ENCODE measurements around the gene GABRA5. TPM values are rescaled to one million over a fixed set of nuclear protein-coding genes. Genes with fewer than 3 reads are reported as not detected.

GABRA5 gene
- total RNA-seq, 1 donor from 2014 or later = not detected

DNA sequence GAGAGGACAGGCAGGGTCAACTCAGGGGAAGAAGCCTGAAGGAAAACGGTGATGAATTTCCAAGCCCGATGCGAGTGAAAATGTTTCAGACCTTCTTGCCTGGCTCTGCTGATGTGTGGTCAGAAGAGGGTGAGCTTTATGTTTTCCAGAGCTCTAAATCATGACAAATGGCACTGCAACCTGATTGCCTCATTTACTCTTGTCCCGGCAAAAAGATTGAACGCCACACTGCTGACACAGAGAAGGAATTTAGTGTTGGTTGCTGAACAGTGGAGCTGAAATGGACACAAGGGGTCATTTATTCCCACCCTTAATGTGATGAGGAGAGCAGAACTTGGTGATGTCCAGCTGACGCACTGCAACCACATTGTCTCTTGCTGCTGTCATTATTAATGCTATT, 68.0 kb downstream of the GABRA5 start:
- DNase-seq = no peak

DNA sequence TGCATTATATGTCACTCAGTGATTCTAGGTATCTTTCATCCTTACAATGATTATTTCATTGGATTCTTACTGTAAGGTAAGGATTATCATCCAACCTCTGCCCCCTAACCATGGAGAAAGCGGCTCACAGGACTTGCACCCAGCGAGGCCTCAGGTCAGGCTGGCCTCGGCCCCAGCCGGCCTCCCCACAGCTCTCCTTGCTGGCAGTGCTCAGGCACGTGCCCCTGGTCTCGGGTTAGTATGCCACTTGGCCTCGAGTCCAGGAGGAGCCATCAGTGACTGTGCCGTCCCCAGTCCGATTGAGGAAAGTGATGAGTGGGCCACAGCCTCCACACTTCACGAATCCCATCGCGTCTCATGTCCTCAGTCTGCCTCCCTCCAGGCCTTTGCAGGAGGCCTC, 68.5 kb downstream of the GABRA5 start:
- DNase-seq = no peak

DNA sequence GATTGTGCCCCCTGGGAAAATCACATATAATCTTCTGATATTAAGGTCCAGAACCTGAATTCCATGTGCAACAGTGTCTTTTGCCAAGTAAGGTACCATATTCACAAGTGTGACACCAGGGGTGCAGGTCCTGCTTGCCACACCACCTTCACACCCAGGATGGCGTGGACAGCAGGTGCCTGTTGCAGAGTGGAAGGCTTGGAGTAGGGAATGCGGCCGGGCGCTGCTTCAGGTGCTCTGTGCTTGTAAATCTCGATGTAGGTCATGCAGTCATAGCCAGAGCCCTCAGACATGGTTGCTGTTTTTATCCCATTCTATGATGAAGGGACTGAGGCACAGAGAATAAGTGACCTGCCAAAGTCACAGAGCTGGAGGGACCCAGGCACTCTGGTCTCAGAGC, 69.6 kb downstream of the GABRA5 start:
- DNase-seq = no peak

DNA sequence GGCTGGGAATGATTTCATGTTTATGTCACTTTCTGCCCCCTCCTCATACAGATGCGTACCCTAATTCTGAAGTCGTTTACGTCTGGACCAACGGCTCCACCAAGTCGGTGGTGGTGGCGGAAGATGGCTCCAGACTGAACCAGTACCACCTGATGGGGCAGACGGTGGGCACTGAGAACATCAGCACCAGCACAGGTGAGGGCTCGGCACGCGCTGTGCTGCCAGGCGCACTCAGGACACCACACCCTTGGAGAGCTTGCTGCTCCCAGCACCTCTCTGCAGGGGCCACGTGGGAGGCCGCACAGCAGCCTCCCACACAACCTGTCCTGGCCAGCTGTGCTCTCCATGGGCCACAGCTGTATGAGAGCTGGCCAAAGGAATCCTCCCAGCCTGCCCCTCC, 70.3 kb downstream of the GABRA5 start:
- DNase-seq = no peak

DNA sequence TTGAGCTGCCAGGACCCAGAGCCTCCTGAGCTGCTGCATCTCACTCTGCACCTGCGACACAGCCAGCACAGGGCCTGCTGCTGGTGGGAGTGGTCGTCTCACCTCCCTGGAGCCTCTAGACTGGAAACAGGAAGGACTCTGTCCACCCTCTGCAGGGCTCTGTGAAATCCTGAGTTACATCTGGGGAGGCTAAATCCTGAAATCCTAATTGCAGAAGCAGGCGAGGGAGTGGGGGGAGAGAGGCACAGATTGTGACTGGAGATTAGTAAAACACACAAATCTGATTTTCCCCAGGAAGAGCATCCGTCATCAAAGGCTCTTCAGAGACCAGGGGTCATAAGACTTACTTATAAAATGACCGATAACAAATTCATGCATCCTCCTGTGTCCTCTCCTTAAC, 72.5 kb downstream of the GABRA5 start:
- DNase-seq = no peak

DNA sequence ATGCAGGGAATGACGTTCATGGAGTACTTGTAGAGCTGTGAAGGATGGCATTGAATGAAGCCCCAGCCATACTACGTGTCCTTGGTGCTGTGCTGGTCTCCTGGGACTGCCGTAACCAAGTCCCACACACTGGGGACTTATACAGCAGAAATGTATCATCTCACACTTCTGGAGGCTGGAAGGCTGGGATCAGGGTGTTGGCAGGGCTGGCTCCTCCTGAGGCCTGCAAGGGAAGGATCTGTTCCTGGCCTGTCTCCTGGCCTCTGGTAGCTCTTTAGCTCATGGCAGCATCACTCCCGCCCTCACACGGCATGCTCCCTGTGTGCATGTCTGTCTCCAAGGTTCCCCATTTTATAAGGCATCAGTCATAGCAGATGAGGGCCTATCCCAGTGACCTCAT, 74.6 kb downstream of the GABRA5 start:
- DNase-seq = no peak

DNA sequence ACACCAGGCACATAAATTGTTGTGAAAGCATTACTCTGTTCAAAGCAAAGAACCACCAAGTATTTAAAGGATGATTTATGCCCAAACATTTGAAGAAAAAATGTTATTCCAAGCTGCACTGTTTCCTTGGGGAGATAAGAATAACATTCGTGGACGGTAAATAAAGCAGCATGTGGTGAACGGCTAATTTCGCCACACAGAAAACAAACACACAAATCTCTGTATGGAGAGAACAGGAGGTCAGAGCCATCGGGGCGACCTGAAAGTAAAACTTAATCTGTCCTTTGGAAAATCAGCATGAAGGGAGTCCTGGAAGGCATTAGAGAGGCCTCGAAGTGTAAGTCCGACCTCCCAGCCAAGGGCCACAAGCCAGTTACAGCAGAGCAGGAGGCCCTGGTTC, 77.0 kb downstream of the GABRA5 start:
- no peak for DNase-seq

DNA sequence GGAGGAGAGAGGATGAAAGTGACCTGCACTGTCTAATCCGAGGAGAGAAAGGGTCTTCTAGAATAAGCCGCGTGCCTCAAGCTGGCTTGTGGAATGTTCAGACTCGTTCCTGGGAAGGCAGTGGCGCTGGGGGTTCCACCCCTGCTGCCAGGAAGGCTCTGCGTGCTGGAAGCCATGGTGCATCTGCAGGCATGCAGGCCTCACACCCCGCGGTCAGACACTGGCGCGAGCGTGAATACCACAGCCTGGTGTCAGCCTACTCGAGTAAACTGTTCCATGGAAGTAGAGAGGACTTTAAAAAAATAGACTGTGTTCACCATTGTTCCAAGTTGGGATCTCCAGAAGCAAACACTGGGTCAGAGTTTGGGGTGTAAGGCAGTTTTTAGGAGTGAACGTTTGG, 78.2 kb downstream of the GABRA5 start:
- DNase-seq = no peak

DNA sequence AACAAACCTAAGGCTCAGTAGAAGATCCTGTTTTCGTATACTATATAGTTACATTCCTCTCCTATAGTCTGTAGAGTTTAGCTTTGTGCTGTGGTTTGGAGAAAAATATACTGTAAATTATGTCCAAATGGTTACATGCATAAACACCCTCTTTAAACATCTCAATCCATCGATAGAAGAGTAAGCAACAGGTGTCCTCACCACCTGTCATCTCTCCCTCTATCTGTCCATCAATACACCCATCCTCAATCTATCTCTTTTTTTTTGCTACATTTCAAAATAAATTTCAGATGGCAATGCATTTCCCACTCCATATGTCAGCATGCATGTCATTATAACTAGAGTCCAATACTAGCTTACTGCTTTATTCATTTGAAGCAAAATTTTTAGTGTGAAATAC, 83.1 kb downstream of the GABRA5 start:
- DNase-seq = no peak

DNA sequence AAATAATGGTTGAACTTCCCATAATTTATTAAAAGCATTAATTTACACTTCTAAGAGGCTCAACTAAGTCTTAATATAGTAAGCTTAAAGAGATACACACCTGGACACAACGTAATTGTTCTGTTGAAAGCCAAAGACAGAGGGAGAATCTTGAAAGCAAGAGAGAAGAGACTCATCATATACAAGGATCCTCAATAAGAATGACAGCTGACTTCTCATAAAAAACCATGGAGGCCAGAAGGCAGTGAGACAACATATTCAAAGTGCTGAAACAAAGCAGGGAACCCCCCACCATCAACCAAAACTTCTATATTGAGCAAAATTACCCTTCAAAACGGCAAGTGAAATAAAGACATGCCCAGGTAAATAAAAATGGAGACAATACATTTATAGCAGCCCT, 87.5 kb downstream of the GABRA5 start:
- DNase-seq = no peak

DNA sequence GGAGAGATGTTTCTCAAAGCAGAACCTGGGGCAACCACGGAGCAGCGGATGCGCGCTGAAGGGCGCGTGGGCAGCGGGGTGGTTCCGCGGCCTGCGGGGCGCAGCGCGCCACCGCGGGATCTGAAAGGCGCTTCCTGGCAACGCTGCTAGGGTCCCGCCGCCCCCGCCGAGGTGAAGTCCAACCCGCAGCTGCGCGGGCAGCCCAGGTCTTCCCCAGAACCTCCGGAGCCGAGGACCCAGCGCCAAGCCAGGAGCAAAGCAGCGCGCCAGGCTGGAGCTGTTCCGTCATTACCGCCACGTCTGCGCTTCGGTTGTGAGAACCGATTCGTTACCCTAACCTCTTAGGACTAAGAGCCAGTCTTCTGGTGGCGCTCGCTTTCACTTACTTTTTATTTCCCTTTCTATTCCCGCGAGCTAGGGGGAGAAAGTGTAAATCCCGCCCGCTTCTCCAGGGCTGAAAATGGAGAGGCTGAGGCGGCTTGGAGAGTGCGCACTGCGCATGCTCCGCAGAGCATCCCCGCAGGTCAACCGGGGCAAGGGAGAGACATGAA, 100.9 kb downstream of the GABRA5 start:
- no peak for DNase-seq

DNA sequence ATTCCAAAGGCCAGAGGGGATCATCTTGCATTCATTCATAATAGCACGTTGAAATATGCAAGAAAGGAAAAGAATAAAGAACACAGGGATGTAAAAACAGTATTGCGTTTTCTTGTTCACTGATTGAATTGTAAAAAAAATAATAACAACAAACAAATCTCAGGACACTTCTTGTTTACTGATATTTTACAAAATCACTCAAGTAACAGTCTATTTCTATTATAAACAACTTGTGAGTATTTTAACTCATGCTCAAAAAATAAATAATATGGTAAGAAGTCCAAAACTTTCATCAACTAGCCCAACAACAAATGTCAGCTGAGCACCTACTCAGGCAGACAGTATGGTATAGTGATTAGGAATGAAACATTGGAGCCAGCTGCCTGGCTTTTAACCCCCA, 101.9 kb downstream of the GABRA5 start:
- DNase-seq = no peak

DNA sequence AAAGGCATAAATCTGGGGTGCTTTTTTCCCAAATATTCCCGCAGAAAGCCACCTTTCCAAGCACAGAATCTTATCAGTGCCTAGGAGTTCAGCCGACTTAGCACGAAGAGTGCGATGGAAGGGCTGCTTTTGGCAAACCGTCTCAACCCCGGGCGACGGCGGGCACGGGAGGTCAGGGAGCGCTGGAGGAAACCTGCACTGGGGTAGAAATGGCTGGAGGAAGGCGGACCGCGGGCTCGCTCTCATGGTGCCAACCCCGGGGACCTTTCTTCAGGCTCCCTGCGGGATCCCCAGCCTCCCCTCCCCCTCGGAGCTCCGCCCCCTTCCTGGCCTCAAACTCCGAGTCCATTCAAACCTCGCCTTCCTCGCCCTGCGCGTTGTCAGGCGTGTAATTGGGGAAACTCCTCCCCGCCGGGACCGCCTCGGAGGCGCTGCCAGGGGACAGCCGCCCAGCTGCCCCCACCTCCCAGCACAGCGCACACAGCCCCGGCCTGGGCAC, 103.9 kb downstream of the GABRA5 start, which contains the start of gene GABRG3:
GABRG3 (plus strand) TSS at position 470 of the 499 bp plus-strand sequence.
- no peak for DNase-seq

DNA sequence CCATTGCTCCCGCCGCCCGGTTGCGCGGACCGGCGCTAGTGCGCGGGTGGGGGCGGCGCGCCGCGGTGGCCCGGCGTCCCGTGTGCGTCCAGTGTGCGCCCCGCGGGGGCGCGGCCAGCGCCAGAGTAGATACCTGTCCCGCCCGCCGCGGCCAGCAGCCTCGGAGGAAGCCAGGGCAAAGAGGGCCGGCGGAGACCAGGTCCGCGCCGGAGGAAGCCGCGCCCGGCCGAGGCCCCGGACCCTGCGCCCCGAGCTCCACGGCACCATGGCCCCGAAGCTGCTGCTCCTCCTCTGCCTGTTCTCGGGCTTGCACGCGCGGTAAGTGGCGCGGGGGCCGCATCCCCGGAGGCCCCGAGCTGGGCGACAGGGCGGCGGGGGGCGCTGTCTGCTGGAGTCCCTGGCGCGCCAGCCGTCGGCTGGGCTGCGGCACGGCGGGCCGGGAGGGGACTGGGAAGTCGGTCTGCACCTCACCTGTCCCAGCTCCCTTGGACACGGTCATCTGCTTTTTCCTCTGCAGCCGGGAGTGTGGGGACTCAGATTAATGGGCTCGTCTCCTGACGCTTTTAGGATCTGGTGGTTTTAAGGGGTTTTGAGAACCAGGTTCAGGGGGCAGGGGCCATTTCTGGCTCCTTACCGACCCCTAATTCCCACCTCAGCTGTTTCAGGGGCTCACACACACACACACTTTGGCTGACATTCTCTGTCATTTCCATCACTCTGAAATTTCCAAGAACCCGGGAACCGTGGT, 104.6 kb downstream of the GABRA5 start:
- no peak for DNase-seq

DNA sequence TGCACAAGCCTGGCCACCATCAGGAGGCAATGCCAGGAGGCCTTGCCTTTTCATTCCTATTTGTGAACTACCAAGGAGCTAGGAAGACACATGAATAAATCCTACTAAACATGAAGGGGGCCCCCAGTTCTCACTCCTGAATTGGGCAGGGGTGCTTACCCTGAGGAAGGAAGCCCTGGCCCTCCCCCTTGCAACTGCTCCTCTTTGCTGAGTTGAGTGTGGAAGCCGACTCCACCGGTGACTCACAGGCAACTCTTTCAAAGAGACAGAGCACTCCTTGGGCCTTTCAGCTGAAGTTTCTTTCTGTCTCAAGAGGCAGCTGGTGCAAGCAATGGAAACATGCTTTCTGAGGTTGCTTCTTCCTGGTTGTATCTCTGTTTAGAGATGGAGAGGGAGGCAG, 105.8 kb downstream of the GABRA5 start:
- DNase-seq = no peak

DNA sequence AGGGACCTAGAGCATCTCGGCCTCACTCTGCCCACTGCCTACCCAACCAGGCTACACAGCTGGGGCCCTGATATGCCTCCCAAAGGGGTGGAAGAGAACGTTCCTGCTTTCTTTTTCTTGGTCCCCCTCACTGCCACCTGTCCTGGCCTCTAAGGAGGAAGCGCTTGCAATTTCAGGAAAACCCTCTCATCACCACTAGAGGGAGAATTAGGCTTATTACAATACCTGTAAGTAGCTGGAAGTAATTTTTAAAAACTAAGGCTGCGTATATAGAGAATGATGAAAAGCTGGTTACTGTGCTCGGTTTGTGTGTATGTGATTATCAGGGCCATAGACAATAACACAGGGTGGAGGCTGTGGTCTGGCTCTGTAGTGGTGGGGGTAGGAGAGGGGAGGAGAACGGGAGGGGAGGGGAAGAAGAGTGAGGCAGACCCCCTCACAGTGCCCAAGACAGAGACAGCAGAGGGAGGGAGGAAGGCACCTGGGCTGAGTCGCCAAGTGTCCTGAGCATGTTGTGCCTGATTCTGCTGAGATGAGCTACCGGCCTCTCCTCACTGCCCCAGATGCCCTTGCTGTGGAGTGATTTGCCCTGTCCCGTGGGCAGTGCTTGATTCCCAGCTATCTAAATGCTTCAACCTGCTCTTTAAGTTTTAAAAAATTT, 107.4 kb downstream of the GABRA5 start:
- no peak for DNase-seq

DNA sequence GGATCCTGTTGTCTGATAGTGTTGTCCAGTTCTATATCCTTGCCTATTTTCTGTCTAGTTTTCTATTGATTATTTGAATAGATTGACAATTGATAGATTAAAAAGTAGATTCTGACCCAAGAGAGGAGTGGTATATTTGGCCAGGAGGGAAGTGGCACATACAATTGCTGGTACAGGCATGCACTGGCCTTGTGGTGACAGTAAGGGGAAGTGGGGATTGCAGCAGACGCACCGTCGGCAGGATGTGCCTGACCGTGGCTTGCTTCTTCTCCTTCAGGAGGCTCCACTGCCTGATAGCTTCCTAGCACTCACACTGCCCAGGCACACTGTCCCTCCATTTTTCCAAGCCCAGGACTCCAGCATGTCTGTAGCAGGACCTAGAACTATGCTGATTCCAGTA, 114.6 kb downstream of the GABRA5 start:
- no peak for DNase-seq

DNA sequence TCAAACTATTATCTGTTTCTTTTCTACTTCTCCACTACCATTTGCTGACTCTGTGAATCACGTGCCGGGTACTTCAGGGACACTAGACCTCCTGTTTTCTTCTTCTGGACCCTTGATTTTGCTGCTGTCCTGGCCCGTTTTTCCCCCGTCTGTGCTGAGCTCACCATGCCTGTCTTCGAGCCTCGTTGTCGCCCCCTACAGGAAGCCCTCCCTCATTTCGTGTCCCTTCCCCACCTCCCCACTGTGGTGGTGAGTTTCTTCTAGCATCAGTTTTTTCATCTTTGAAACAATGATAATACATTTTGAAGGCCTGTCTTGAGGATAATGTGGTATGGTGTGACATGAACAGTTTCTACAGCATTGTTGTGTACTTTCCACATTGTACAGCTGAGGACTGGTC, 117.0 kb downstream of the GABRA5 start:
- no peak for DNase-seq

DNA sequence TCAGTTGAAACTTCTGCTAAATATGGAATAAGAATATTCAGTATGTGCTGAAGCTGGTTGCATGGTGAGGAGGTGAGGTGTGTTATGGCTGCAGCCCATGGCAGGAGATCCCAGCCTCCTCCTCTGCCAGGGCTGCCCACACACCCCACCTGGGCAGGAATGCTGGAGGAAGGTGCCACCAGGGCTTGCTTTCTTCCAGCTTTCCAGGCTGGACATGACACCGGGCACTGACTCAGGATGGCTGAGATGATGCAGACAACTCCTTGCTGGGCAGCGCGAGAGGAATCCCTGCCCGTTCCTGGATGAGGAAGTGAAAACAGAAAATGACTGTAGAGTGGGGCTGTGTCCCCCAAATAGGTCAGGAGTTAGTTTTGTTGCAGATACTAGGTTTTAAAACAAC, 118.2 kb downstream of the GABRA5 start:
- DNase-seq = no peak

DNA sequence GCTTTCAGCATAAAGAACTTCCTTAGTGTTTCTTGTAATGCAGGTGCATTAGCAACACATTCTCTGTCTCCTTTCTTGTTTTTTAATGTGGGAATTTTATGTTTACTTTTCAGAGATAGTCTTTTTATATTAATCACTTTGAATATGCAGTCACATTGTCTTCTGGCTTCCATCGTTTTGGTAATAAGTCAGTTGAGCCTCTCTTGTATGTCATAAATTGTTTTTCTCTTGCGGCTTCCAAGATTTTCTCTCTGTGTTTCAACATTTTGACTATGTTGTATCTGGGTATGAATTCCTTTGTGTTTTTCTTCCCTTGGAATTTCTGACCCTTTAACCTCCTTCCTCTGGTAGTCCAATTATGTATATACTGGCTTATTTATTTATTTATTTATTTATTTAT, 129.4 kb downstream of the GABRA5 start:
- DNase-seq = no peak

Measured in dermis blood vessel endothelial cell (primary cell).